Suprapubic skin (tissue), 4 donors: ENCODE results near the gene PPIH. TPM values are rescaled to one million over a fixed set of nuclear protein-coding genes. Genes with fewer than 3 reads are reported as not detected.

Source experiments
- DNase-seq, 2 donors: peaks; one replicate each; pipeline ENCODE4 v3.0.0-alpha.2; 2019; ENCODE audit warnings: low spot score in 2 of 2
- H3K27ac ChIP-seq: fragments of 200-600 bp; sonication (generic); one replicate; pipeline ENCODE4 v1.5.1; 2019
- H3K27me3 ChIP-seq: fragments of 200-600 bp; sonication (generic); one replicate; pipeline ENCODE4 v1.5.1; 2019
- H3K36me3 ChIP-seq: fragments of 200-600 bp; sonication (generic); one replicate; pipeline ENCODE4 v1.5.1; 2019
- H3K4me1 ChIP-seq: fragments of 200-600 bp; sonication (generic); one replicate; pipeline ENCODE4 v1.5.1; 2019
- H3K4me3 ChIP-seq: fragments of 200-600 bp; sonication (generic); one replicate; pipeline ENCODE4 v1.5.1; 2019; ENCODE audit warnings: mild to moderate bottlenecking
- H3K9me3 ChIP-seq: fragments of 200-600 bp; sonication (generic); one replicate; pipeline ENCODE4 v1.5.1; 2019
- EP300 ChIP-seq: sonication (generic); formaldehyde crosslinking; IDR thresholded peaks from one replicate; pipeline ENCODE4 v1.6.1; 2017; ENCODE audit warnings: antibody characterized with exemption
- POLR2A ChIP-seq, 2 donors: fragments of 450-650 bp; IDR thresholded peaks; one replicate each; pipeline ENCODE4 v1.6.1; 2017; ENCODE audit warnings: antibody characterized with exemption in 2 of 2, mild to moderate bottlenecking in 2 of 2, moderate library complexity in 2 of 2
- POLR2AphosphoS5 ChIP-seq, 3 donors: sonication (generic); formaldehyde crosslinking; IDR thresholded peaks; one replicate each; pipeline ENCODE4 v1.6.1; 2017; ENCODE audit warnings: antibody characterized with exemption in 3 of 3
- WGBS: methylation state at CpG from one replicate; pipeline ENCODE4 v1.1.5; 2018; 5-methylcytosine and 5-hydroxymethylcytosine counted together
- total RNA-seq, 4 donors: library from RNA; depleted of rRNA; stranded (reverse); fragments of >200 nt; gene quantifications; one replicate each; pipeline ENCODE4 v1.1.0, GENCODE V29; 2016
- TF ChIP-seq, protein P1 (sequence below), 2 donors: fragments of 200-600 bp in 1 of 2; fragments of 450-650 bp in 1 of 2; sonication (generic) in 1 of 2; IDR thresholded peaks; one replicate each; pipeline ENCODE4 v1.5.1; 2016 to 2019; ENCODE audit warnings: antibody characterized with exemption in 2 of 2, mild to moderate bottlenecking in 1 of 2, moderate library complexity in 1 of 2

Gene PPIH
- total RNA-seq, 4 donors from 2014 or later, result 28.6 to 34.4 (median 29.9) TPM

DNA sequence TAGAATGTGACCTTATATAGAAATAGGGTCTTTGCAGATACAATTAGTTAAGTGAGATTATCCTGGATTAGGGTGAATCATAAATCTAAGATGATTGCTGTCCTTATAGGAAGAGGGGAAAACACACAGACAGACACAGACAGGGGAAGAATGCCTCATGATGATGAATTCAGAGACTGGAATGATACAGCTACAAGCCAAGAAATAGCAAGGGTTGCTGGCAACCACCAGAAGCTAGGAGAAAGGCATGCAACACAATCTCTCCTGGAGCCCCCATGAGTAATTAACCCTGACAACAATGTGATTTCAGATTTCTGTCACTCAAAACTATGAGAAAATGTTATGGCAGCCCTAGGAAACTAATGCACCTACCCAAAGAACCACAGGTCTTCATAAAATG is 19.1 kb upstream of the PPIH start:
- no peak overlapping the region for H3K4me3 ChIP-seq
- no peak for DNase-seq
- TF ChIP-seq POLR2A (IDR thresholded peaks at IDR 0.05) (no peak), POLR2AphosphoS5 (IDR thresholded peaks at IDR 0.05) (no peak), EP300 (no peak)
- TF ChIP-seq, protein P1, sequence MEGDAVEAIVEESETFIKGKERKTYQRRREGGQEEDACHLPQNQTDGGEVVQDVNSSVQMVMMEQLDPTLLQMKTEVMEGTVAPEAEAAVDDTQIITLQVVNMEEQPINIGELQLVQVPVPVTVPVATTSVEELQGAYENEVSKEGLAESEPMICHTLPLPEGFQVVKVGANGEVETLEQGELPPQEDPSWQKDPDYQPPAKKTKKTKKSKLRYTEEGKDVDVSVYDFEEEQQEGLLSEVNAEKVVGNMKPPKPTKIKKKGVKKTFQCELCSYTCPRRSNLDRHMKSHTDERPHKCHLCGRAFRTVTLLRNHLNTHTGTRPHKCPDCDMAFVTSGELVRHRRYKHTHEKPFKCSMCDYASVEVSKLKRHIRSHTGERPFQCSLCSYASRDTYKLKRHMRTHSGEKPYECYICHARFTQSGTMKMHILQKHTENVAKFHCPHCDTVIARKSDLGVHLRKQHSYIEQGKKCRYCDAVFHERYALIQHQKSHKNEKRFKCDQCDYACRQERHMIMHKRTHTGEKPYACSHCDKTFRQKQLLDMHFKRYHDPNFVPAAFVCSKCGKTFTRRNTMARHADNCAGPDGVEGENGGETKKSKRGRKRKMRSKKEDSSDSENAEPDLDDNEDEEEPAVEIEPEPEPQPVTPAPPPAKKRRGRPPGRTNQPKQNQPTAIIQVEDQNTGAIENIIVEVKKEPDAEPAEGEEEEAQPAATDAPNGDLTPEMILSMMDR (IDR thresholded peaks at IDR 0.05), result no peak
- no peaks in the 10 kb centered on the region for H3K36me3 ChIP-seq
- no peaks in the 10 kb centered on the region for H3K9me3 ChIP-seq
- H3K4me1 ChIP-seq, result no peaks in the 10 kb centered on the region
- no peaks in the 10 kb centered on the region for H3K27me3 ChIP-seq
- no peak overlapping the region for H3K27ac ChIP-seq

DNA sequence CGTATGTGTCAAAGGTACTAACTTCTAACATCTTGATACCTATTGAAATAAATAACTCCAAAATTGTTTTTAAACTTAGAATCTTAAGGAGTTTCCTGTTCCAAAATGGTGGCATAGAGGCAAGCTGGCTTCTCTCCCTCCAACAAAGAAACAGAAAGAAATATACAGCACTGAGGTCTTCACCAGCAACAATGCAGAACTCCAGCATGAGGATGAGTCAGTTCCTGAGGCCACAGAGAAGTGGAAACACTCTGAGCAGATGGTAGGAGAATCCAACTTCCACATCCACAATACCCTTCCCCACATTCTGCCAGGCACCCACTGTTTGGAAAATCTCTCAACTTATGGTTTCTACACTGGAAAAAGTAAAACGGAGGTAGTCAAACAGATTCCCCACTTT is 12.2 kb upstream of the PPIH start:
- H3K4me3 ChIP-seq, result no peak overlapping the region
- no peaks in the 10 kb centered on the region for H3K9me3 ChIP-seq
- TF ChIP-seq, protein P1 (IDR thresholded peaks at IDR 0.05), result no peak
- no peak for TF ChIP-seq POLR2AphosphoS5 (IDR thresholded peaks at IDR 0.05)
- TF ChIP-seq POLR2A (IDR thresholded peaks at IDR 0.05), result no peak
- no peak for TF ChIP-seq EP300
- DNase-seq, result no peak
- no peaks in the 10 kb centered on the region for H3K4me1 ChIP-seq
- H3K36me3 ChIP-seq, result peaks cover 4% of the 10 kb centered on the region
- 88% methylated on average over 2 of the region's 2 CpGs for WGBS
- no peaks in the 10 kb centered on the region for H3K27me3 ChIP-seq
- no peak overlapping the region for H3K27ac ChIP-seq

DNA sequence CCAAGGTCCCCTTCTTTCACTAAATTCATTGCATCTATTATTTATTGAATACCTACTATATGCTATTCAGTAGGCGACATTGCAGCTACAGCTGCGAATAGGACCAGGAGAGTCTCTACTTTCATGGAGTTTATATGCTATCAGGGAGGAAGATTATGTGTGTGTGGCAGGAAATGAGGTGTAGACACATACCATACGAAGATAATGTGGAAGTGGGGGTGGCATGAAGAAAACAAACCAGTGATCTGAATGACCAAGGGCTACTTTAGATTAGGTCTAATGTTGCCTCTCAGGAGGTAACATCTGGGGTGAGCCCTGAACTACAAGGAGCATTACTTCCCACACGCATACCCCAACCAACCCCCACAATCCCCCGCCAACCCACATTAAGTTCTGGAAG is 1.0 kb upstream of the PPIH start:
- 80% methylated on average over 5 of the region's 5 CpGs for WGBS
- DNase-seq, result no peak
- TF ChIP-seq, protein P1 (IDR thresholded peaks at IDR 0.05), result no peak
- TF ChIP-seq POLR2AphosphoS5 (IDR thresholded peaks at IDR 0.05), result no peak
- no peak for TF ChIP-seq EP300
- no peak for TF ChIP-seq POLR2A (IDR thresholded peaks at IDR 0.05)
- no peaks in the 10 kb centered on the region for H3K27me3 ChIP-seq
- H3K36me3 ChIP-seq, result peaks cover 15% of the 10 kb centered on the region
- H3K9me3 ChIP-seq, result no peaks in the 10 kb centered on the region
- H3K4me3 ChIP-seq, result peak overlapping the region; percentile 94
- no peak overlapping the region for H3K27ac ChIP-seq
- peaks cover 20% of the 10 kb centered on the region for H3K4me1 ChIP-seq

DNA sequence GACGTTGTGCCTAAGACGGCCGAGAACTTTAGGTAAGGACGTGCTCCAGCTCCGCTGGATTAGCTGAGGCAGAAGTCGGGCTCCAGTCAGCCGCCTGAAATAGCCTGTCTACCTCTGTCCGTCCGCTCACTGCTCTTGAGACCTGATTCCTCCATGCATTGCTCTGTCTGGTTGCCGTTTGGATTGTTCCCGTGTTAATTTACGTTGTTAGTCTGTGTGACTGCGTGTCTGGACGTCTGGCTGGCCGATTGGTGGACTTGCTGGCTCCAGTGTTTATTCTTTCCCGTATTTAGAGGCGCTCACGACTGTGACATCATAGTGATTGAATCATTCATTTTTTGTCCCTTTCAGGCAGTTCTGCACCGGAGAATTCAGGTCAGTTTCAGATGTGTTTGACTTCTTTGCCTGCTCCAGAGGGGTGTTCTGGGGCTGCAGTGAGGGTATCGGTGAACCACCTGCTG is 684 bp downstream of the PPIH start:
- Histone ChIP-seq H3K4me3 (peak overlapping the region; percentile 94), H3K27me3 (no peaks in the 10 kb centered on the region), H3K36me3 (peaks cover 25% of the 10 kb centered on the region), H3K9me3 (no peaks in the 10 kb centered on the region), H3K27ac (peak overlapping the region; percentile 85), H3K4me1 (peaks cover 20% of the 10 kb centered on the region)
- TF ChIP-seq, protein P1 (IDR thresholded peaks at IDR 0.05), result no peak
- TF ChIP-seq POLR2A (IDR thresholded peaks at IDR 0.05) (no peak), EP300 (no peak), POLR2AphosphoS5 (IDR thresholded peaks at IDR 0.05) (no peak)
- 6% methylated on average over 19 of the region's 20 CpGs for WGBS
- DNase-seq, result no peak

DNA sequence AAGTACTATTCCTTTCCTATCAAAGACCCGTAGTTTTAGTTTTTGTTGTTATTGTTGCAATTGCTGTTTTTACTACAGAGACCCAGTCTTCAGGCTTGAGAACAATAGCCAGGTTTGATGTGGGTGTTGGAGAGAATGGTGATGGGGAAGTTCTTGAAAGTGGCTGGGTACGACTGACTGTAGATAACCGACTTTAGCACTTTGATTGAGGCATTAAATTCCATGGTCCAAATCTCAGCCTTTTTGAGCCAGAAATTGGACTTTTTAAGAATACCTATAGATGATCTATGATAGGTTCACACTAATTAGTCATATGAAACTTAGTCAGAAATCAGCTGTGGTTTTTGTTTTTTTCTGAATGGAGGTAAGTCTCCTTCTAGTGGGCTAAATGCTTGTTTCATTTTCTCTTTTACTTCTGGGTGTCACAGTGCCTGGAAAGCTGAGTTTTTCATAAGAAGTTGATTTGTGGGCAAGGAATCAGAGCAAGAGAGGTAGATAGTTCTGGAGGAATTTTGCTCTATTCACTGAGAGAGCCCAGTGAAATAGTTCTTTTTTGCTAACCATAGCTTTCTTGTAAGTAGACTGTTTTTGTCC is 2.8 kb downstream of the PPIH start:
- Histone ChIP-seq H3K36me3 (peaks cover 46% of the 10 kb centered on the region), H3K27ac (no peak overlapping the region), H3K27me3 (no peaks in the 10 kb centered on the region), H3K9me3 (no peaks in the 10 kb centered on the region), H3K4me1 (peaks cover 20% of the 10 kb centered on the region), H3K4me3 (no peak overlapping the region)
- 91% methylated on average over 3 of the region's 3 CpGs for WGBS
- TF ChIP-seq POLR2A (IDR thresholded peaks at IDR 0.05), result no peak
- no peak for TF ChIP-seq POLR2AphosphoS5 (IDR thresholded peaks at IDR 0.05)
- TF ChIP-seq EP300, result no peak
- TF ChIP-seq, protein P1 (IDR thresholded peaks at IDR 0.05), result no peak
- no peak for DNase-seq
